Loucy (cell line): ENCODE data around the gene ADAMTS16.

Experiments
- H2AFZ ChIP-seq: fragments of 200-600 bp; sonication (generic); 2 replicates; pipeline ENCODE4 v1.6.0; 2016; ENCODE audit warnings: antibody characterized with exemption, mild to moderate bottlenecking, low read length, moderate library complexity
- H3F3A ChIP-seq: fragments of 200-600 bp; 2 replicates; pipeline ENCODE4 v1.6.0; 2016; ENCODE audit warnings: antibody characterized with exemption, low read depth, mild to moderate bottlenecking
- H3K27me3 ChIP-seq: fragments of 200-600 bp; sonication (generic); 2 replicates; pipeline ENCODE4 v1.6.1; 2014; ENCODE audit warnings: low read length, mild to moderate bottlenecking; ENCODE audit not compliant: insufficient read depth, poor library complexity, severe bottlenecking
- H3K36me3 ChIP-seq: fragments of 200-600 bp; sonication (generic); 2 replicates; pipeline ENCODE4 v1.6.1; 2016; ENCODE audit warnings: low read length; ENCODE audit not compliant: insufficient read depth
- H3K4me1 ChIP-seq: fragments of 200-600 bp; sonication (generic); 2 replicates; pipeline ENCODE4 v1.5.1; 2014; ENCODE audit warnings: low read length, mild to moderate bottlenecking; ENCODE audit not compliant: insufficient read depth, poor library complexity, severe bottlenecking
- H3K4me2 ChIP-seq: fragments of 200-600 bp; sonication (generic); 2 replicates; pipeline ENCODE4 v1.6.0; 2014; ENCODE audit warnings: antibody characterized with exemption, low read length, low read depth, mild to moderate bottlenecking; ENCODE audit not compliant: poor library complexity, severe bottlenecking
- H3K4me3 ChIP-seq: fragments of 200-600 bp; sonication (generic); 2 replicates; pipeline ENCODE4 v1.5.1; 2014; ENCODE audit warnings: low read length, mild to moderate bottlenecking, mixed read lengths; ENCODE audit not compliant: poor library complexity, severe bottlenecking
- H3K79me2 ChIP-seq: fragments of 200-600 bp; sonication (generic); 2 replicates; pipeline ENCODE4 v1.6.1; 2014; ENCODE audit warnings: low read length; ENCODE audit not compliant: insufficient read depth
- H3K9ac ChIP-seq: fragments of 200-600 bp; sonication (generic); 2 replicates; pipeline ENCODE4 v1.6.0; 2014; ENCODE audit warnings: mild to moderate bottlenecking, low read depth, low read length, moderate library complexity; ENCODE audit not compliant: poor library complexity, severe bottlenecking
- H3K9me2 ChIP-seq: fragments of 200-600 bp; sonication (generic); replicated peaks from 2 replicates; pipeline ENCODE4 v1.6.1; 2016; ENCODE audit warnings: low read depth, low read length, mixed read lengths
- H3K9me3 ChIP-seq: fragments of 200-600 bp; sonication (generic); 2 replicates; pipeline ENCODE4 v1.6.1; 2014; ENCODE audit warnings: mild to moderate bottlenecking, antibody characterized with exemption, low read length, low read depth; ENCODE audit not compliant: insufficient read depth
- H4K20me1 ChIP-seq: fragments of 200-600 bp; sonication (generic); 2 replicates; pipeline ENCODE4 v1.6.0; 2014; ENCODE audit warnings: antibody characterized with exemption, low read length, mild to moderate bottlenecking; ENCODE audit not compliant: insufficient read depth, poor library complexity, severe bottlenecking
- EZH2phosphoT487 ChIP-seq: fragments of 200-600 bp; IDR thresholded peaks from 2 replicates; pipeline ENCODE4 v1.6.1; 2018; ENCODE audit warnings: antibody characterized with exemption, mild to moderate bottlenecking, moderate library complexity, borderline replicate concordance
- TF ChIP-seq, protein P1 (sequence below): fragments of 200-600 bp; sonication (generic); conservative IDR thresholded peaks from 2 replicates; pipeline ENCODE4 v1.5.1; 2014; ENCODE audit warnings: mild to moderate bottlenecking, antibody characterized with exemption, low read length

Gene ADAMTS16

DNA sequence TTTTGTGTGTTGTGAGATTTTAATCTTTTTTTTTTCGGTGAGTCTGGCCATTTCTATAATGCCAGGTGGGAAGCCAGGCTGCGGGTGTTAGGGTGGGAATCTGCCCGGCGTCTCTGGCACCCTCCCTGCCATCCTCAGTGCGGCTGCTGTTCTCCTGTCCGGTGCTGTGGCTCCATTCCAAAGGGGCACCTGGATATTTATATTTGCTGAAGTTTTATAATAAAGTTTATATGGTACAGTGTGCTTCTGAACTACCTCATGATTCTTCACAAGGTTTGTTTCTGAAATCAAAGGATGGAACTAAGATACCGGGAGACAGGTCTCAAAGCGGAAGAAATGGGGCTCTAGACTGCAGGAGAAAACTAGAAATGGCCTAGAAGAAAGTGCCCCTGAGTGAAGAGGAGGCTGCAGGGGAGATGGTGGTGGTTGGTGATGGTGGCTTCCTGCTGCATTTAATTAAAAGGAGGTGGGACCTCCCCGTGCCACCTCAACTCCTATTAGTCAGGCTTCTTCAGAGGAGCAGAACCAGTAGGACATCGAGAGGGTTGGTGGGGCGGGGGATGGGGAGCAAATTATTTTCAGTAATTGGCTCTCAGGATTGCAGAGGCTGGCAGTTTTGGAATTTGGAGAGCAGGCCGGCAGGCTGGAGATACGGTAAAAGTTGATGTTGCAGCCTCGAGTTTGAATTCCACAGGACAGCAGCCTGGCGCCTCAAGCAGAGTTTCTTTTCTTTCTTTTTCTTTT lies 180.1 kb downstream of the ADAMTS16 start:
- H2AFZ ChIP-seq = no peak overlapping the region
- H3K9me3 ChIP-seq = peaks cover 5% of the 10 kb centered on the region; the same call in 1 of the 2 replicates
- H3K9ac ChIP-seq = no peak overlapping the region
- no peak overlapping the region for H3K4me3 ChIP-seq
- H3K4me2 ChIP-seq = no peak overlapping the region
- TF ChIP-seq, protein P1, sequence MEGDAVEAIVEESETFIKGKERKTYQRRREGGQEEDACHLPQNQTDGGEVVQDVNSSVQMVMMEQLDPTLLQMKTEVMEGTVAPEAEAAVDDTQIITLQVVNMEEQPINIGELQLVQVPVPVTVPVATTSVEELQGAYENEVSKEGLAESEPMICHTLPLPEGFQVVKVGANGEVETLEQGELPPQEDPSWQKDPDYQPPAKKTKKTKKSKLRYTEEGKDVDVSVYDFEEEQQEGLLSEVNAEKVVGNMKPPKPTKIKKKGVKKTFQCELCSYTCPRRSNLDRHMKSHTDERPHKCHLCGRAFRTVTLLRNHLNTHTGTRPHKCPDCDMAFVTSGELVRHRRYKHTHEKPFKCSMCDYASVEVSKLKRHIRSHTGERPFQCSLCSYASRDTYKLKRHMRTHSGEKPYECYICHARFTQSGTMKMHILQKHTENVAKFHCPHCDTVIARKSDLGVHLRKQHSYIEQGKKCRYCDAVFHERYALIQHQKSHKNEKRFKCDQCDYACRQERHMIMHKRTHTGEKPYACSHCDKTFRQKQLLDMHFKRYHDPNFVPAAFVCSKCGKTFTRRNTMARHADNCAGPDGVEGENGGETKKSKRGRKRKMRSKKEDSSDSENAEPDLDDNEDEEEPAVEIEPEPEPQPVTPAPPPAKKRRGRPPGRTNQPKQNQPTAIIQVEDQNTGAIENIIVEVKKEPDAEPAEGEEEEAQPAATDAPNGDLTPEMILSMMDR = no peak
- no peak for TF ChIP-seq EZH2phosphoT487
- no peaks in the 10 kb centered on the region for H3F3A ChIP-seq
- H3K79me2 ChIP-seq = no peaks in the 10 kb centered on the region
- no peaks in the 10 kb centered on the region for H3K27me3 ChIP-seq
- H4K20me1 ChIP-seq = no peaks in the 10 kb centered on the region
- no peaks in the 10 kb centered on the region for H3K4me1 ChIP-seq
- H3K9me2 ChIP-seq = no peaks in the 10 kb centered on the region
- no peaks in the 10 kb centered on the region for H3K36me3 ChIP-seq

DNA sequence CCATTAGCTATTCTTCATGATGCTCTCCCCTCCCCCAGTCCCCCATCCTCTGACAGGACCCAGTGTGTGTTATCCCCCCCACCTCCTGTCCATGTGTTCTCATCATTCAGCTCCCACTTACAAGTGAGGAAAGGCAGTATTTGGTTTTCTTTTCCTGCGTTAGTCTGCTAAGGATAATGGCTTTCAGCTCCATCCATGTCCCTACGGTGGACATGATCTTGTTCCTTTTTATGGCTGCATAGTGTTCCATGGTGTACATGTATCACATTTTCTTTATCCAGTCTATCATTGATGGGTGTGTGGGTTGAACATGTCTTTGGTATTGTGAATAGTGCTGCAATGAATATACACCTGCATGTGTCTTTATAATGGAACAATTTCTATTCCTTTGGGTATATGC lies 181.0 kb downstream of the ADAMTS16 start:
- no peak for TF ChIP-seq EZH2phosphoT487
- TF ChIP-seq, protein P1 = no peak
- no peak overlapping the region for H2AFZ ChIP-seq
- no peak overlapping the region for H3K4me2 ChIP-seq
- H3K27me3 ChIP-seq = no peaks in the 10 kb centered on the region
- H3K36me3 ChIP-seq = no peaks in the 10 kb centered on the region
- no peaks in the 10 kb centered on the region for H3K9me2 ChIP-seq
- H3K79me2 ChIP-seq = no peaks in the 10 kb centered on the region
- no peaks in the 10 kb centered on the region for H3F3A ChIP-seq
- H3K9ac ChIP-seq = no peak overlapping the region
- H3K9me3 ChIP-seq = peaks cover 5% of the 10 kb centered on the region; the same call in 1 of the 2 replicates
- no peak overlapping the region for H3K4me3 ChIP-seq
- H4K20me1 ChIP-seq = no peaks in the 10 kb centered on the region
- H3K4me1 ChIP-seq = no peaks in the 10 kb centered on the region

DNA sequence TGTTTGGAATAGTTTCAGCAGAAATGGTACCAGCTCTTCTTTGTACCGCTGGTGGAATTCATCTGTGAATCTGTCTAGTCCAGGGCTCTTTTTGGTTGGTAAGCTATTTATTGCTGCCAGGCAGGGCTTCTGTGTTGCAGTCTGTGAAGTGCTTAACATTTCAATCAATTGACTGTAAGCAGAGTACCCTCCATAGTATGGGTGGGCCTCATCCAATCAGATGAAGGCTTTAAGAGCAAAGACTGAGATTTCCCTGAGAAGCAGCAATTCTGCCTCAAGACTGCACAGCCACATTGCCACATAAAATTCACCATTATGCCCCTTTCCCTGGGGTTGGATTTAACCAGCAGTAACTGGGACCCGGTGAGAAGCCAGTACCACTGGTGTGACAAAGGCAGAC lies 183.4 kb downstream of the ADAMTS16 start:
- TF ChIP-seq EZH2phosphoT487 = no peak
- TF ChIP-seq, protein P1 = no peak

More for the DNA sequence above, 183.4 kb downstream of the ADAMTS16 start:
- Histone ChIP-seq H3F3A (no peaks in the 10 kb centered on the region), H3K4me1 (no peaks in the 10 kb centered on the region), H3K9ac (no peak overlapping the region), H3K4me3 (no peak overlapping the region), H4K20me1 (no peaks in the 10 kb centered on the region), H3K27me3 (no peaks in the 10 kb centered on the region), H3K4me2 (no peak overlapping the region), H2AFZ (no peak overlapping the region), H3K9me3 (peaks cover 2% of the 10 kb centered on the region; the same call in 1 of the 2 replicates), H3K79me2 (no peaks in the 10 kb centered on the region), H3K36me3 (no peaks in the 10 kb centered on the region), H3K9me2 (no peaks in the 10 kb centered on the region)
